ENCODE data around the gene CUX1.

The CUX1 gene

GRCh38 chr7:102077081-102077480 is 259.7 kb downstream of the CUX1 start:
- peaks cover 26% of the 10 kb centered on the region for H3K79me2 ChIP-seq (ENCODE audit: control insufficient read depth, low read length)
- H3K27ac ChIP-seq (ENCODE audit: low read depth, low read length), result no peak overlapping the region
- no peaks in the 10 kb centered on the region for H3F3A ChIP-seq (ENCODE audit: control insufficient read depth, insufficient read depth)
- peaks cover 19% of the 10 kb centered on the region for H3K4me1 ChIP-seq (ENCODE audit: control insufficient read depth, low read length)
- H3K9me2 ChIP-seq (replicated peaks; ENCODE audit: control insufficient read depth, low read length), result no peaks in the 10 kb centered on the region
- H3K36me3 ChIP-seq (ENCODE audit: control insufficient read depth, low read length), result peaks cover 78% of the 10 kb centered on the region
- H3K9me3 ChIP-seq (ENCODE audit: control insufficient read depth, insufficient read depth, low read length), result no peaks in the 10 kb centered on the region
- no peaks in the 10 kb centered on the region for H3K27me3 ChIP-seq (ENCODE audit: control insufficient read depth, low read length)
- no peaks in the 10 kb centered on the region for H4K20me1 ChIP-seq (ENCODE audit: control insufficient read depth, insufficient read depth, low read depth, low read length)
- no peak for TF ChIP-seq EZH2phosphoT487 (IDR thresholded peaks at IDR 0.05; ENCODE audit: borderline replicate concordance, low read length)
- TF ChIP-seq CTCF (IDR thresholded peaks at IDR 0.05; ENCODE audit: low read depth, low read length, poor library complexity, severe bottlenecking), result no peak
- 0 out of 2 replicates have a peak overlapping the region, but pooled peaks have one; percentile 5 for H3K4me2 ChIP-seq (ENCODE audit: low read length)
- H3K4me3 ChIP-seq (ENCODE audit: low read length), result no peak overlapping the region

GRCh38 chr7:102079140-102080018 is 262.0 kb downstream of the CUX1 start:
- no peaks in the 10 kb centered on the region for H3F3A ChIP-seq (ENCODE audit: control insufficient read depth, insufficient read depth)
- no peaks in the 10 kb centered on the region for H4K20me1 ChIP-seq (ENCODE audit: control insufficient read depth, insufficient read depth, low read depth, low read length)

GRCh38 chr7:102080019-102080433 is 262.6 kb downstream of the CUX1 start:
- Histone ChIP-seq H3K27ac (ENCODE audit: low read depth, low read length) (no peak overlapping the region), H3K79me2 (ENCODE audit: control insufficient read depth, low read length) (peaks cover 30% of the 10 kb centered on the region)

More at GRCh38 chr7:102079140-102080018, 262.0 kb downstream of the CUX1 start:
- Histone ChIP-seq H3K4me1 (ENCODE audit: control insufficient read depth, low read length) (peaks cover 19% of the 10 kb centered on the region), H3K27ac (ENCODE audit: low read depth, low read length) (no peak overlapping the region), H3K36me3 (ENCODE audit: control insufficient read depth, low read length) (peaks cover 71% of the 10 kb centered on the region), H3K4me3 (ENCODE audit: low read length) (no peak overlapping the region), H3K9me2 (replicated peaks; ENCODE audit: control insufficient read depth, low read length) (no peaks in the 10 kb centered on the region), H3K27me3 (ENCODE audit: control insufficient read depth, low read length) (no peaks in the 10 kb centered on the region), H3K9me3 (ENCODE audit: control insufficient read depth, insufficient read depth, low read length) (no peaks in the 10 kb centered on the region), H3K79me2 (ENCODE audit: control insufficient read depth, low read length) (peaks cover 27% of the 10 kb centered on the region), H3K4me2 (ENCODE audit: low read length) (no peak overlapping the region)
- TF ChIP-seq CTCF (IDR thresholded peaks at IDR 0.05; ENCODE audit: low read depth, low read length, poor library complexity, severe bottlenecking) (no peak), EZH2phosphoT487 (IDR thresholded peaks at IDR 0.05; ENCODE audit: borderline replicate concordance, low read length) (no peak)

More at GRCh38 chr7:102080019-102080433, 262.6 kb downstream of the CUX1 start:
- Histone ChIP-seq H3K27me3 (ENCODE audit: control insufficient read depth, low read length) (no peaks in the 10 kb centered on the region), H3K4me2 (ENCODE audit: low read length) (no peak overlapping the region), H3K36me3 (ENCODE audit: control insufficient read depth, low read length) (peaks cover 74% of the 10 kb centered on the region), H3K9me2 (replicated peaks; ENCODE audit: control insufficient read depth, low read length) (no peaks in the 10 kb centered on the region), H4K20me1 (ENCODE audit: control insufficient read depth, insufficient read depth, low read depth, low read length) (no peaks in the 10 kb centered on the region), H3K9me3 (ENCODE audit: control insufficient read depth, insufficient read depth, low read length) (no peaks in the 10 kb centered on the region), H3K4me3 (ENCODE audit: low read length) (no peak overlapping the region), H3F3A (ENCODE audit: control insufficient read depth, insufficient read depth) (no peaks in the 10 kb centered on the region), H3K4me1 (ENCODE audit: control insufficient read depth, low read length) (peaks cover 19% of the 10 kb centered on the region)
- TF ChIP-seq EZH2phosphoT487 (IDR thresholded peaks at IDR 0.05; ENCODE audit: borderline replicate concordance, low read length) (no peak), CTCF (IDR thresholded peaks at IDR 0.05; ENCODE audit: low read depth, low read length, poor library complexity, severe bottlenecking) (no peak)
